Endodermal cell (in vitro differentiated cells): ENCODE measurements around the gene FNDC3A. TPM values are rescaled to one million over a fixed set of nuclear protein-coding genes. Genes with fewer than 3 reads are reported as not detected.

Experiments used
- DNase-seq: peaks from one replicate; pipeline ENCODE4 v3.0.0-alpha.2; 2017
- H3K27ac ChIP-seq: 2 replicates; pipeline ENCODE4 v1.5.1; 2013; ENCODE audit warnings: mild to moderate bottlenecking, low read depth, low read length, moderate library complexity
- H3K27me3 ChIP-seq: 2 replicates; pipeline ENCODE4 v1.6.1; 2013; ENCODE audit warnings: mild to moderate bottlenecking, low read length, moderate library complexity; ENCODE audit not compliant: insufficient read depth, control insufficient read depth, poor library complexity, severe bottlenecking
- H3K36me3 ChIP-seq: 2 replicates; pipeline ENCODE4 v1.7.0; 2013; ENCODE audit warnings: mild to moderate bottlenecking, low read length, moderate library complexity; ENCODE audit not compliant: control insufficient read depth, insufficient read depth
- H3K4me1 ChIP-seq: one replicate; pipeline ENCODE4 v1.7.0; 2013; ENCODE audit warnings: low read length; ENCODE audit not compliant: control insufficient read depth, insufficient read depth
- H3K4me3 ChIP-seq: 2 replicates; pipeline ENCODE4 v1.5.1; 2013; ENCODE audit warnings: mild to moderate bottlenecking, low read length, moderate library complexity
- H3K9ac ChIP-seq: 2 replicates; pipeline ENCODE4 v1.6.1; 2013; ENCODE audit warnings: mild to moderate bottlenecking, low read length, moderate library complexity; ENCODE audit not compliant: poor library complexity, severe bottlenecking; ENCODE audit errors: extremely low read depth
- H3K9me3 ChIP-seq: 2 replicates; pipeline ENCODE4 v1.6.1; 2013; ENCODE audit warnings: mild to moderate bottlenecking, low read length, moderate library complexity; ENCODE audit not compliant: control insufficient read depth
- H3K27ac Mint-ChIP-seq: 2 replicates; pipeline ENCODE4 v1.8.0; 2020; ENCODE audit warnings: mixed read lengths
- H3K27me3 Mint-ChIP-seq: 2 replicates; pipeline ENCODE4 v1.8.0; 2021; ENCODE audit warnings: mild to moderate bottlenecking, mixed read lengths; ENCODE audit not compliant: insufficient read depth
- H3K36me3 Mint-ChIP-seq: 2 replicates; pipeline ENCODE4 v1.8.0; 2020; ENCODE audit warnings: low read depth, mixed read lengths
- H3K4me1 Mint-ChIP-seq: 2 replicates; pipeline ENCODE4 v1.8.0; 2020; ENCODE audit warnings: mixed read lengths
- H3K4me3 Mint-ChIP-seq: 2 replicates; pipeline ENCODE4 v1.8.0; 2020; ENCODE audit warnings: mild to moderate bottlenecking, moderate library complexity, mixed read lengths
- H3K9me3 Mint-ChIP-seq: 2 replicates; pipeline ENCODE4 v1.8.0; 2020; ENCODE audit warnings: mild to moderate bottlenecking, mixed read lengths
- WGBS, 2 experiments: methylation state at CpG; one replicate each; pipeline versions ENCODE4 v1.1.5 to v1.1.7; 2013; ENCODE audit warnings: missing lambda C conversion rate in 2 of 2, mixed read lengths in 1 of 2; ENCODE audit not compliant: insufficient coverage in 1 of 2, insufficient read length in 1 of 2; 5-methylcytosine and 5-hydroxymethylcytosine counted together
- total RNA-seq, 2 donors: library from RNA; stranded (reverse); fragmentation: NEBNext Ultra II Directional in 1 of 2; extraction: Animal tissue kit (Norgen Biotek cat#: 25700) in 1 of 2; gene quantifications; 2 replicates in 1 of 2; 3 replicates in 1 of 2; pipeline ENCODE4 v1.2.1, GENCODE V29; 2021
- TF ChIP-seq, protein P1 (sequence below): fragments of 200-600 bp; sonication (generic); conservative IDR thresholded peaks from 2 replicates; pipeline ENCODE4 v1.5.0; 2021; ENCODE audit warnings: antibody characterized with exemption, mild to moderate bottlenecking

The FNDC3A gene
- total RNA-seq, 2 donors from 2014 or later = 42.2 to 42.8 TPM

DNA sequence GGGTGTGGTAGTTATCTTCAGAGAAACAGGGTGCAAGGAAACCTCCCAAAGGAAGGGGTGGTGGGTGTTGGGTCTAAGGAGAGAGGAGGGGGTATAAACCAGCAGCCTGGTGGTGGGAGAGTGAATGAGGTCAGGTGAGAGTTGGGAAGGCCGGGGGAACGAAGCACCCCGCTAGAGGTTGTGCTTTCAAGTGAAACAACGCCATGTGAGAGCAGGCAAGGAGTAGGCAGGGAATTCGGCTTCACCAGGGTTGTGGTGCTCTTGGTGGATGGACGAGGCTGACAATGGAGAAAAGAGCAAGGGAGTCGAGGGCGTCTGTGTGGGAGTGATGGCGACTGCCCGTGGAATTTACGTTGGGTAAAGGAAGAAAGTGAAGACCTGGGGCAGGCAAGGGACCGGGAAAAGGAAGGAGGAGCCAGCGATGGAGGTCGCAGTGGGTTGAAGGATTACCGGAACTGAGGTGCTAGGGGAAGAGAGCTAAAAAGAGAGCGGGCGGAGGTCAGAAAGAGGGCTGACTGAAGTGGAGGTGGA, 242.3 kb downstream of the FNDC3A start:
- Mint-ChIP-seq H3K27ac (no peak overlapping the region), H3K9me3 (no peaks in the 10 kb centered on the region), H3K36me3 (no peaks in the 10 kb centered on the region), H3K27me3 (peaks cover 71% of the 10 kb centered on the region), H3K4me1 (peaks cover 28% of the 10 kb centered on the region), H3K4me3 (peak overlapping the region; percentile 52)
- no peaks in the 10 kb centered on the region for H3K4me1 ChIP-seq
- H3K36me3 ChIP-seq = no peaks in the 10 kb centered on the region
- 60 to 64% methylated on average over 16 to 17 of the region's 17 CpGs for WGBS, 2 experiments
- H3K9me3 ChIP-seq = no peaks in the 10 kb centered on the region
- H3K27ac ChIP-seq = no peak overlapping the region
- peaks cover 61% of the 10 kb centered on the region for H3K27me3 ChIP-seq
- TF ChIP-seq, protein P1, sequence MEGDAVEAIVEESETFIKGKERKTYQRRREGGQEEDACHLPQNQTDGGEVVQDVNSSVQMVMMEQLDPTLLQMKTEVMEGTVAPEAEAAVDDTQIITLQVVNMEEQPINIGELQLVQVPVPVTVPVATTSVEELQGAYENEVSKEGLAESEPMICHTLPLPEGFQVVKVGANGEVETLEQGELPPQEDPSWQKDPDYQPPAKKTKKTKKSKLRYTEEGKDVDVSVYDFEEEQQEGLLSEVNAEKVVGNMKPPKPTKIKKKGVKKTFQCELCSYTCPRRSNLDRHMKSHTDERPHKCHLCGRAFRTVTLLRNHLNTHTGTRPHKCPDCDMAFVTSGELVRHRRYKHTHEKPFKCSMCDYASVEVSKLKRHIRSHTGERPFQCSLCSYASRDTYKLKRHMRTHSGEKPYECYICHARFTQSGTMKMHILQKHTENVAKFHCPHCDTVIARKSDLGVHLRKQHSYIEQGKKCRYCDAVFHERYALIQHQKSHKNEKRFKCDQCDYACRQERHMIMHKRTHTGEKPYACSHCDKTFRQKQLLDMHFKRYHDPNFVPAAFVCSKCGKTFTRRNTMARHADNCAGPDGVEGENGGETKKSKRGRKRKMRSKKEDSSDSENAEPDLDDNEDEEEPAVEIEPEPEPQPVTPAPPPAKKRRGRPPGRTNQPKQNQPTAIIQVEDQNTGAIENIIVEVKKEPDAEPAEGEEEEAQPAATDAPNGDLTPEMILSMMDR = no peak
- H3K9ac ChIP-seq = no peak overlapping the region
- DNase-seq = no peak
- no peak overlapping the region for H3K4me3 ChIP-seq

DNA sequence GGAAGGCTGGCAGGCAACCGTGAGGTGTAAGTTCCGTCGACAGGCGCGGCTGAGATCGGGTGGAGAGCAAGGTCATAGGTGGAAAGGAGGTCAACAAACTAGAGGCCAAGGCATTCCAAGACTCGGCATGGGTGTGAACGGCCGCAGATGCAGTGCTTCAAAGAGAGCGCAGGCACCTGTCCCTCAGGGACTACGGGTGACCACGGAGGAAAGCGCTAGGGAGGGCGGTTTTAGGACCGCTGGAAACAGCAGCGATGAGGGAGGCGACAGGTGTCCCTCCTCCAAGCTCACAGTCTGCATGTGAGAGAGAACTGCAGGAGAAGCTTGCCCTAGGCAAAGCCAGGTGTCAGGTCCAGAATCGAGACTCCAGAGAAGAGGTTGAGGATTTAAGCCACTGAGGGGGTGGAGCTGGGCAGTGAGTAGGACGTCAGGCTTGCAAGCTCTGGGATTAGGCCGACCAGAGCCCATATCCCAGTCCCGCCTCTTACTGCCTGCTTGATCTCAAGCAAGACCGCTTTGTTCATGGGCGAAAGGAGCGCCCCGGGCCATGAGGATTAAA, 242.9 kb downstream of the FNDC3A start:
- no peaks in the 10 kb centered on the region for H3K9me3 ChIP-seq
- H3K4me1 ChIP-seq = no peaks in the 10 kb centered on the region
- no peaks in the 10 kb centered on the region for H3K36me3 ChIP-seq
- H3K27me3 ChIP-seq = peaks cover 66% of the 10 kb centered on the region
- no peak overlapping the region for H3K27ac ChIP-seq
- no peak overlapping the region for H3K4me3 ChIP-seq
- H3K27me3 Mint-ChIP-seq = peaks cover 76% of the 10 kb centered on the region
- no peak overlapping the region for H3K9ac ChIP-seq
- H3K9me3 Mint-ChIP-seq = no peaks in the 10 kb centered on the region
- peaks cover 28% of the 10 kb centered on the region for H3K4me1 Mint-ChIP-seq
- H3K27ac Mint-ChIP-seq = no peak overlapping the region
- peak overlapping the region; percentile 52 for H3K4me3 Mint-ChIP-seq
- no peaks in the 10 kb centered on the region for H3K36me3 Mint-ChIP-seq
- TF ChIP-seq, protein P1 = no peak
- 34 to 41% methylated on average over 22 to 25 of the region's 25 CpGs for WGBS, 2 experiments
- DNase-seq = peak; percentile 71

DNA sequence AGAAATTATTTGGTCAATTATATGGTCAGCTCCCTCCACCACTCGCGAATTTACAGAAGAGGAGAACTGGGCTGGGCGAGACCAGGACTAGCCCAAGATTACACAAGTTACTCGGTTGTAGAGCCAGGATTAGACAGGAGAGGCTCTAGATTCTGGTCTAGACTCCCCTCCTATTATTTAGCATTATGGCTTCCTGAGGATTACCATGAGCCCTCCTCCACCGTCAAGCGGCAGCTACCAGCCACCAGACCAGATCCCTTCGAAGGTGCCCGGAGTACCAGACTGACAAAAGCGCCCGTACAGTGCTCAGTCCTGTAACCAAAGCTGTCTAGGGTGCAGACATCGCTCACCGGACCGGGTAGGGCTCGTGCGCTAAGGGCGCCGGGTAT, 243.9 kb downstream of the FNDC3A start:
- no peaks in the 10 kb centered on the region for H3K4me1 ChIP-seq
- Mint-ChIP-seq H3K4me3 (peak overlapping the region; percentile 43), H3K36me3 (no peaks in the 10 kb centered on the region), H3K27ac (no peak overlapping the region), H3K4me1 (peaks cover 24% of the 10 kb centered on the region), H3K9me3 (no peaks in the 10 kb centered on the region), H3K27me3 (peaks cover 87% of the 10 kb centered on the region)
- no peak overlapping the region for H3K27ac ChIP-seq
- 27 to 58% methylated on average over 8 to 17 of the region's 17 CpGs for WGBS, 2 experiments
- DNase-seq = no peak
- TF ChIP-seq, protein P1 = no peak
- H3K27me3 ChIP-seq = peaks cover 76% of the 10 kb centered on the region
- no peaks in the 10 kb centered on the region for H3K9me3 ChIP-seq
- H3K36me3 ChIP-seq = no peaks in the 10 kb centered on the region
- no peak overlapping the region for H3K9ac ChIP-seq
- no peak overlapping the region for H3K4me3 ChIP-seq
